HG03575 (cell line): ENCODE results near the gene SHISAL1.

ENCODE experiments used
- ATAC-seq: cut with Tn5 transposase; IDR thresholded peaks from one replicate; pipeline ENCODE4 v1.9.1; 2021; ENCODE audit not compliant: unreplicated experiment, insufficient number of reproducible peaks, low FRiP score; ENCODE audit errors: extremely low read depth

The SHISAL1 gene

DNA sequence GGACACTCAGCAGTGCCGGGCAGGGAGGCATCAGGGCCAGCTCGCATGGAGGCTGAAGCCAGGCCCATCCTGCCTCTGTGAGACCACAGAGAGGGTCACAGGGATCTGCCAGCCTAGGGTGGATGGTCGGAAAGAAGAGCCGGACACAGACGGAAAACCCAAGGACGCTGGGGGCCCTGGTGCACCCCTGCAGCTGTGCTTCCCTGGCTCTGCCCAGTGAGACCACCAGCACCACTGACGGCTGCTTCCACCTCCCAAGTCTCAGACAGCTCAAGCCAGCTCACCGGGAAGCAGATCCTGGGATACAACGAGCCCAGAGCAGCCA, 42.2 kb downstream of the SHISAL1 start:
- no peak for ATAC-seq

DNA sequence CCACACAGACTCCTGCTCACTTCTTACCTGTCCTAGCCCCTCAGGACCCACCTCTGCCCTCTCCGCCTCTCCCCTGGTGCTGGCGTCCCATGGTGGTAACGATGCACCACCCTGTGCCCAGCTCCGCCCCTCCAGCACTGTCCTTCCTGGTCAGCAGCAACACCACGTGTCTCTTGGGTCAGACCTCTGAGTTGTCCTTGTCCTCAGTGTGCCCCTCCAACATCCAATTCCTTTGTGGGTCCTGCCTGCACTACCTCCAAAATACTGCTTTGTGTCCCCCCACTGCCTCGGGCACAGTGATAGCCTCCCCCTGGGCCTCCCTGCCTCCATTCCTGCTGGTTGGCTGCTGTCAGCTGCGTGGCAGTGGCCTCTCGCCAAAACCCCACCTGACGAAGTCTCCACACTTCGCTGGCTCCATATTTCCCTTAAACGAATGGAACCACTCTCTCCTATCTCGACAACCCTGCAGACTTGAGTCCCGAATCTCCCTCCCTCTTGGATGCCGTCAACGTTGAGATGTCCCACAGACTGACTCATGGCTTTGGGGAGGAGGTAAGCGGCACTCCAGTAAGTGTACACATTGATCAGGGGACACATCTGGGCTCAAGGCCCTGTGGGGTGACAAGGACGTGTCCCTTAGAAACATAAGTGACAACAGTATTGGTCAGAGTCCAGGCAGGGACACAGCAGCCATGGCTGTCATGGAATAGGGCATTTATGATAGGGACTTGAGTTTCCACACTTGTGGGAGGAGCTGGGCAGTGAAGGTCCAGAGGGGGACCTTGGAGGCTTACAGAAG, 42.8 kb downstream of the SHISAL1 start:
- no peak for ATAC-seq

GRCh38 chr22:44269117-44269498, 43.6 kb downstream of the SHISAL1 start:
- no peak for ATAC-seq

- ATAC-seq = no peak
Observed at GRCh38 chr22:44268431-44269116, 44.2 kb downstream of the SHISAL1 start.

- ATAC-seq = no peak
Observed at GRCh38 chr22:44267856-44268255, 44.9 kb downstream of the SHISAL1 start.

DNA sequence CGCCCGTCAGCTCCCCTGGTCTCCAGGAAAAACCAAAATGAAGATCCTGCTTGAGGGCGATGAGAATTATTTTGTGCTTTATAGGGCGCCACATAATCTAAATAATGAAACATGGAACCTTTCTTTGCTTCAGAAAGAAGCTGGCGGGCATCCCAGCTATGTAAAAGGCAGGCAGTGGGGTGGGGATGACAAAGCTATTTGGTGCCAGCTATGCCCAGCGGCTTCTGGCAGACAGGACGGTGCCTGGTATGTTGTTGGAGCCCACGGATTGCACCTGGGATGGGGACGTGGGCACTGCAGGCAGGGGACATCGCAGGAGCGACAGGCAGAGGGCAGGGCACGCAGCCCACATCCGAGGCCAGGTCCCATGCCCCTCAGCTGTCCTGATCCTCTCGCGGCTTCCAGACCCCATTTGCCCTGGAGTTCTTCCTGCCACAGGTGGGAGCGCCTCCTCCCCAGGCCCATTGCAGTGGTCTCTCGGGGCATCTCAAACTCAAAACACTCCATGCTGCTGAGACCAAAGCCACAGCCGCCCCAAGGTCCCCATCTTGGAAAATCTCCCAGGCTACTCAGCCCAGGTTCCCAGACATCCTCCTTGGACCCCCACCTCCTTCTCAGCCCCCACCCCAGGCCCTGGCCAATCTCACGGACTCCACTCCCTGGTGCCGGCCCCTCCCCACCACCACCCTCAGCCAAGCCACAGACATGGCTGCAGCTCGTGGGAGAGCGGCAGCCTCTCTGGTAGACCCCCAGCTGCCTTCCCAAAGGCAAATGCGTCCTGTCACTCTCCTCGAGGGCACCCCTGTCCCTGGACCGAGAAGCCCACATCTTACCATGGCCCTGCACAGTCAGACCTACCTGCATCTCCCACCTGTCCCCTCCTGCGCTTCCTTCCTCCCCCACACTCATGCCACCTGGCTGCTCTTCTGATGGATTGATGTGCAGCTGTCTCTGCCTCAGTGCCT, 45.7 kb downstream of the SHISAL1 start:
- ATAC-seq = no peak

GRCh38 chr22:44263547-44263946, 49.2 kb downstream of the SHISAL1 start:
- no peak for ATAC-seq

- no peak for ATAC-seq
Observed at GRCh38 chr22:44261861-44262595, 50.7 kb downstream of the SHISAL1 start.

GRCh38 chr22:44261164-44261860, 51.4 kb downstream of the SHISAL1 start:
- ATAC-seq = no peak

DNA sequence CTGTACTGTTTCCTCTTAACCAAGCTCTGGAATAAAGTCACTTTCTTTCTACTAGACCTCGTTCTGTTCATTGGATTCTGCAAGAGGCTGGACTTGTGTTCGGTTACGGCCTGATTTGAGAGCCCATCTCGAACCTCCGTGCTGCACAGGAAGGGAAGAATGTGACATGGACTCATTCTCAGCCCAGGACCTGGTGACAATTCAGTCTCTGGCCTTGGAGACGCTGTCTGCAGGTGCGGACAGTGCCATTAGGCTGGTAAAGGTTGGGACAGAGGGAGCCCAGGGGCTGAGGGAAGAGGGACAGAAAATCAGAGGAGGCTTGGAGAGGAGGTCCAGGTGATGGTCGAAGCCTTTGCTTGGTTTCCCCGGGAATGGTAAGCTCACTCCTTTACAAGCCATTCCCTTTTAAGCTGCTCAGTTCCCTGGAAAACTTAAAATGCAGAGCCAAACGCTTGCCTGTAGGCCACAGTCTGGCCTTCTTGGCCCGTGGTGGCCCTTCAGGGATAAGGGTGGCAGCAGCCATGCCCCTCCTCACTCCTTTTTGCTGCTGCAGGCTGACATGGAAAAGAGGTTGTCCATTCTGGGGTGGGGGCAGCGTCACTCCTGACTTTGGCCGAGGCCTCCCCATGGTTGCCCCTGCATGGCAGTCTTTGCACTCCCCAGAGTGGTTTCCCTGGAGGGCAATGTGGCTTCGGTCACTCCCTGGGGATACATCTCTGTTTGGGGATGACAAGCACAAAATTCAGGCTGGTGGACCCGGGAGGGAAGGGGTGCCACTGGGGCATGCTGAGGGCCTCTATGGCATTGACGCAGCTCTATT, 52.3 kb downstream of the SHISAL1 start:
- ATAC-seq = no peak

- no peak for ATAC-seq
Observed at GRCh38 chr22:44259366-44260215, 53.2 kb downstream of the SHISAL1 start.

DNA sequence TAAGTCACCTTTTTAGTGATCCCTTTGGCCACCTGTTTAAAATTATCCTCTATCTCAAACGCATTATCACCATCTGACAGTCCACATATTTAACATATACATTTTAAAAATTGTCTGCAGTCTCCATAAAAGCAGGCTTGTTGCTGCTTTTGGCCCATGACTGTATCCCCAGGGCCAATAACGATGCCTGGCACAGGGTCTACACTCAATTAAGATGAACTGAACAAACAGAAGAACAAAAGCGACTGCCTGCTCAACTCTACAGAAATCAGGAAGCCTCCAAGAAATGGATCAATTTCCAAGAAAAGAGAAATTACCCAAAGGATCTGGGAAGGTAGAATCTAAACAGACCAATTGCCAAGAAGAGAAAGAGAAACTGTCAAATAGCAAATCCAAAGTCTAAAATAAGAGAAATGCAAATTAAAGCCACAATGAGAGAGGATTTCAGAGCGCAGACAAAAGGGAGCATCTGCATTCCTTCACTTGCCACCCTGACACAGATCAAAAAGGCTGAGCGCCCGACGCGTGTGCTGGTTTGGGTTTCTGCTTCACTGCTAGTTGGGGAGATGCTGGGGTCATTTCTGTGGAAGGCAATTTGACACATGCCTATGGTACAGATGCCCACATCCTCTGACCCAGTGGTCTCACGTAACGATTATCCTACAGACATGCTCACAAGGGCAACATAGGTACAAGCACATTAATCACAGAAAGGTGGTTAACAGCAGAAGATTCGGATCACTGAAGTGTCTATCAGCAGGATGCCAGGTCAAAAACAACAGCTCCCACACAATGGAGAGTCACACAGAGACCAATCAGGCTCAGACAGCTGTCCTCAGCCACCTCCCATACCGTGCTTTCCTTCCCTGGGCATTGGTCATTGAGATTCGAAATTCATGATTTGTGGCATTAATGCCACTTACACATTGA, 55.9 kb downstream of the SHISAL1 start:
- no peak for ATAC-seq

GRCh38 chr22:44256085-44256484, 56.7 kb downstream of the SHISAL1 start:
- ATAC-seq = no peak

- ATAC-seq = no peak
Observed at GRCh38 chr22:44254811-44255210, 57.9 kb downstream of the SHISAL1 start.

- no peak for ATAC-seq
Observed at GRCh38 chr22:44249376-44250147, 63.2 kb downstream of the SHISAL1 start.
